ENCODE measurements around the gene KIFAP3.

The KIFAP3 gene

DNA sequence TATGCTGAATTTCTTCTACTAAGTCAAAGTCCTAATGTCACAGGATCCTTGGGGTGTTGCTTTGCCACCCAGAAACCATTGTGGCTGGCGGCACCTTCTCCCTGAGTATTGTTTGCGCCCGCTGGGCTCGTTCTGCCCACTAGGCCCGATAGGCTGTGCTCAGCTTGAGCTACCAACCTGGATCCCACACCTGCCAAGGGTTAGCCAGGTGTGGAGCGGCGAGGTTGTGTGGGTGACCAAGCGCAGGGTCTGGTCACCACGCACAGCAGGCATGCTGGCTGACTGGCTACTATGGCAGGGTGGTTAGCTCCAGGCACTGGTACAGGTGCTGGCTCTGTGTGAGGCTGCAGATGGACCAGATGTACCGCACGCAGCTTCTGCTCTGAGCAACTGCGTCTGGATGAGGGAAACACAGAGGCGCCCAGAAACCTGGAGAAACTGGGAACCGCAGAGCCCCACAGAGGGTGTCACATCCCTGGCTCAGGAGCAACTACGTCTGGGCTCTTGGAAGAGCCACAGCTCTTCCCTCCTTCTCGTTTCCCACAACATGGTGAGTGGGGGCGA, 130.4 kb downstream of the KIFAP3 start:
- Histone ChIP-seq H3K4me3 (ENCODE audit: severe bottlenecking) (no peak overlapping the region), H3K36me3 (ENCODE audit: low read depth) (no peaks in the 10 kb centered on the region), H3K4me1 (ENCODE audit: insufficient read depth, poor library complexity, severe bottlenecking) (peaks cover 9% of the 10 kb centered on the region), H3K9me3 (ENCODE audit: severe bottlenecking) (no peaks in the 10 kb centered on the region), H3K27ac (ENCODE audit: poor library complexity, severe bottlenecking) (no peak overlapping the region), H3K27me3 (ENCODE audit: insufficient read depth, poor library complexity, severe bottlenecking) (no peaks in the 10 kb centered on the region)
- DNase-seq (ENCODE audit: low spot score) (no peak), ATAC-seq (ENCODE audit: low read depth) (no peak)
- TF ChIP-seq, protein P1, sequence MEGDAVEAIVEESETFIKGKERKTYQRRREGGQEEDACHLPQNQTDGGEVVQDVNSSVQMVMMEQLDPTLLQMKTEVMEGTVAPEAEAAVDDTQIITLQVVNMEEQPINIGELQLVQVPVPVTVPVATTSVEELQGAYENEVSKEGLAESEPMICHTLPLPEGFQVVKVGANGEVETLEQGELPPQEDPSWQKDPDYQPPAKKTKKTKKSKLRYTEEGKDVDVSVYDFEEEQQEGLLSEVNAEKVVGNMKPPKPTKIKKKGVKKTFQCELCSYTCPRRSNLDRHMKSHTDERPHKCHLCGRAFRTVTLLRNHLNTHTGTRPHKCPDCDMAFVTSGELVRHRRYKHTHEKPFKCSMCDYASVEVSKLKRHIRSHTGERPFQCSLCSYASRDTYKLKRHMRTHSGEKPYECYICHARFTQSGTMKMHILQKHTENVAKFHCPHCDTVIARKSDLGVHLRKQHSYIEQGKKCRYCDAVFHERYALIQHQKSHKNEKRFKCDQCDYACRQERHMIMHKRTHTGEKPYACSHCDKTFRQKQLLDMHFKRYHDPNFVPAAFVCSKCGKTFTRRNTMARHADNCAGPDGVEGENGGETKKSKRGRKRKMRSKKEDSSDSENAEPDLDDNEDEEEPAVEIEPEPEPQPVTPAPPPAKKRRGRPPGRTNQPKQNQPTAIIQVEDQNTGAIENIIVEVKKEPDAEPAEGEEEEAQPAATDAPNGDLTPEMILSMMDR (IDR thresholded peaks at IDR 0.05; ENCODE audit: poor library complexity, severe bottlenecking), result no peak

DNA sequence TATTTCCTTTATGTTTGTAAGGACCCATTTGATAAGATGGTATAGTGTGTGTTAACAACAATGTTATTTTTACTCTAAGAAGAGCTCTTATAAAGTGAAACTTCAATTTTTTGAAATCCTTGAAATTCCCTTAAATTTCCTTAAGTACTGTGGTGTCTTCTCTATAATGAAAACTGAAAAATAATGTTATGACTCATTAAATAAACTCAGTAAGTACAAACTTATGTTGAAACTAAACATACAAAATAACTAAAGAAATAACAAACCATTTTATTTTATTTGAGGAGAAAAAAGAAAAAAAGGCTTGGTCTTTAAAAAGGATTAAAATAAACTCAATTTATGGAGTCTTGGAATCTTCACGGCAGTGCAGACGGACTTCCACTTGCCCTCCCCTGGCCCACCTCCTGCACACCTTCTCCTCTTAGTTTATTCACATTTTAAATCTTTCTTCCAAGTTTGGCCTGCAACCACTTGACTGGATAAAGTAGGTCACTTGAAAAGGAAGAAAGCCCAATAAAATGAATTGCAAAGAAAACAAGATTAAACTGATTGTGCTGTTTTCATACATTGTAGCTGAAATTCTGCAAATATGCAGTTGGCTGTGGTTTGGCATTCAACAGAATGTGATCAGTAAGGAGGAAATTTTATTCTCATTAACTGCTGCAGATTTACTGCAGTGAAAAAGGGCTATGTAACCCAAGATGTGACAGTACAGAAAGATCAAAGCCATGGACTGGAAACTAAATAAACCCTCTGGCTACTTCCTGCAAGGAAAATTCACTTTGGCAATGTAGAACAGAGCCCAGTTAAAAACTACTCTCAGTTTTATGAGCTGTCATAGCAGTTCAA, 132.3 kb downstream of the KIFAP3 start:
- ATAC-seq (ENCODE audit: low read depth) (peak; percentile 27; the same call in 1 of the 3 replicates), DNase-seq (ENCODE audit: low spot score) (no peak)
- Histone ChIP-seq H3K9me3 (ENCODE audit: severe bottlenecking) (no peaks in the 10 kb centered on the region), H3K4me3 (ENCODE audit: severe bottlenecking) (no peak overlapping the region), H3K27ac (ENCODE audit: poor library complexity, severe bottlenecking) (peak overlapping the region; percentile 3), H3K4me1 (ENCODE audit: insufficient read depth, poor library complexity, severe bottlenecking) (peaks cover 9% of the 10 kb centered on the region), H3K36me3 (ENCODE audit: low read depth) (no peaks in the 10 kb centered on the region), H3K27me3 (ENCODE audit: insufficient read depth, poor library complexity, severe bottlenecking) (no peaks in the 10 kb centered on the region)
- TF ChIP-seq, protein P1 (IDR thresholded peaks at IDR 0.05; ENCODE audit: poor library complexity, severe bottlenecking), result no peak

DNA sequence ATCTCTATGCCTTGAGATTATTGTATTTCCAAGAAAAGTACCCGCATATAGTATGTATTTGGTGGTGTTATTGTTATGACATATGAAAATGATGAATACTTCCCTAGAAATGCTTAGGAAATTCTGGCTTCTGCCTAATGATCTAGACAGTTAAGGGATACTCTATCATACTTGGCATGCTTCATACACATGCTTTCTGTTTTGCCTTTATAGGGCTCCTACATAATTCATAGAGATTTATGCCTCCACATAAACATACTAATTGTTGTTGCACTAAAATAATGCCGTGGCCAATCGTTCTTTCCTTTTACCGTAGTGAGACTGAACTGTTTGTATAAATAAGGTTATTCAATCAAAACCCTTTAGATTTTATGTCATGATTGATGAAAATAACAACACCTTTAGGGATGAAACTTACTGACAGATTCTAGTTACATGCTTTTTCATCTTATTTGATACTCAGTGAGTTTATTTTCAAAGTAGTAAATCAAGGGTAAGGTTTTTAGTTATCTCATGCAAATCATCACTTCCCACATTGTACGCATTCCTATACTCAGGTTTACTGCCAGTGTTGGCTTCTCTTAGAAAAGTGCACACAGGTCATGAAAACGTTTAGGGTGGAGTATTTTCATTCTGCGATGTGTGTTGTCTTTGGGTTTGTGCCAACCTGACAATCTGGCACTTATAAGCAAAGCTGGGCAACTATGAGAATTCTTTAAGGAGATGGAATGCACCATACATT, 140.3 kb downstream of the KIFAP3 start:
- no peaks in the 10 kb centered on the region for H3K27me3 ChIP-seq (ENCODE audit: insufficient read depth, poor library complexity, severe bottlenecking)
- H3K4me1 ChIP-seq (ENCODE audit: insufficient read depth, poor library complexity, severe bottlenecking), result peaks cover 9% of the 10 kb centered on the region
- H3K36me3 ChIP-seq (ENCODE audit: low read depth), result no peaks in the 10 kb centered on the region
- TF ChIP-seq, protein P1 (IDR thresholded peaks at IDR 0.05; ENCODE audit: poor library complexity, severe bottlenecking), result no peak
- no peaks in the 10 kb centered on the region for H3K9me3 ChIP-seq (ENCODE audit: severe bottlenecking)
- no peak overlapping the region for H3K27ac ChIP-seq (ENCODE audit: poor library complexity, severe bottlenecking)
- H3K4me3 ChIP-seq (ENCODE audit: severe bottlenecking), result no peak overlapping the region
- peak; percentile 81 for ATAC-seq (ENCODE audit: low read depth)
- DNase-seq (ENCODE audit: low spot score), result no peak

DNA sequence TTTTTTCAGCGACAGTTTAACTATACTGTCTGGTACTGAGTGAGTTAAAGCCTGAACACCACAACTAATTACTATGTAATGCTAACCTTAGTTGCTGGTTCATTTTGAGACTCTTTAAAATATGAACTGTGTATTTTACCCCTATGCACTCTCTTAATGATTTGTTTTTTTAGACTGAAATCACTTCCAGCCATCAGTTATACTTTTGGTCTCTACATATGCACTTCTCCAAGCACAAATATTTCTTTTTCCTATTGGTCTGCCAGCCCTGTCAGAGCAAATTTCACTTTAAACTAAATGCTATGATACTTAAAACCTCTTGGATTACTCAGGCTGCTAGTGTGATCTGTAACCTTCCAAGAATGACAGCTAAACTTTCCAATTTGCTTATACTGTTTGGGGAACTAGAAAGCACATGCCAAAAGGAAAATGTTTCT, 142.7 kb downstream of the KIFAP3 start:
- H3K27me3 ChIP-seq (ENCODE audit: insufficient read depth, poor library complexity, severe bottlenecking), result no peaks in the 10 kb centered on the region
- peaks cover 9% of the 10 kb centered on the region for H3K4me1 ChIP-seq (ENCODE audit: insufficient read depth, poor library complexity, severe bottlenecking)
- H3K4me3 ChIP-seq (ENCODE audit: severe bottlenecking), result no peak overlapping the region
- ATAC-seq (ENCODE audit: low read depth) (no peak), DNase-seq (ENCODE audit: low spot score) (no peak)
- H3K9me3 ChIP-seq (ENCODE audit: severe bottlenecking), result peaks cover 2% of the 10 kb centered on the region
- no peak overlapping the region for H3K27ac ChIP-seq (ENCODE audit: poor library complexity, severe bottlenecking)
- no peaks in the 10 kb centered on the region for H3K36me3 ChIP-seq (ENCODE audit: low read depth)
- TF ChIP-seq, protein P1 (IDR thresholded peaks at IDR 0.05; ENCODE audit: poor library complexity, severe bottlenecking), result no peak
